Breast epithelium (tissue), 3 donors: ENCODE results near the gene PTOV1.

Experiments used
- CTCF ChIP-seq, 3 donors: fragments of 450-650 bp; IDR thresholded peaks; one replicate each; pipeline ENCODE4 v1.5.1; 2016 to 2017; ENCODE audit warnings: antibody characterized with exemption in 3 of 3, mild to moderate bottlenecking in 3 of 3, moderate library complexity in 3 of 3
- POLR2A ChIP-seq: fragments of 450-650 bp; IDR thresholded peaks from one replicate; pipeline ENCODE4 v1.6.1; 2016; ENCODE audit warnings: antibody characterized with exemption, mild to moderate bottlenecking, moderate library complexity
- POLR2AphosphoS5 ChIP-seq, 3 donors: sonication (generic); formaldehyde crosslinking; IDR thresholded peaks; one replicate each; pipeline ENCODE4 v1.6.1; 2017; ENCODE audit warnings: antibody characterized with exemption in 3 of 3

GRCh38 chr19:49877879-49878743, 27.2 kb downstream of the PTOV1 start:
- TF ChIP-seq CTCF (IDR thresholded peaks at IDR 0.05) (no peak), POLR2A (no peak), POLR2AphosphoS5 (IDR thresholded peaks at IDR 0.05) (no peak)
